ENCODE results near the gene SEC16A. TPM values are rescaled to one million over a fixed set of nuclear protein-coding genes. Genes with fewer than 3 reads are reported as not detected.

SEC16A gene
- total RNA-seq, 1 donor from 2014 or later = 78.8 TPM

GRCh38 chr9:136395020-136395340, 87.9 kb downstream of the SEC16A start:
- Mint-ChIP-seq H3K27ac (no peak overlapping the region), H3K4me3 (no peak overlapping the region), H3K36me3 (ENCODE audit: low read depth) (peaks cover 68% of the 10 kb centered on the region), H3K27me3 (no peaks in the 10 kb centered on the region), H3K4me1 (peaks cover 13% of the 10 kb centered on the region), H3K9me3 (no peaks in the 10 kb centered on the region)
- intact Hi-C loops (cut with micrococcal nuclease) = no loop called here
- TF ChIP-seq CTCF (IDR thresholded peaks at IDR 0.05) = no peak
- ATAC-seq (ENCODE audit: low read depth) = no peak
- POLR2A ChIA-PET = no interaction called here
- CTCF ChIA-PET = no interaction called here
- DNase-seq = no peak

GRCh38 chr9:136394312-136395019, 88.4 kb downstream of the SEC16A start:
- ChIA-PET POLR2A (no interaction called here), CTCF (no interaction called here)
- Mint-ChIP-seq H3K27ac (no peak overlapping the region), H3K27me3 (no peaks in the 10 kb centered on the region), H3K36me3 (ENCODE audit: low read depth) (peaks cover 73% of the 10 kb centered on the region), H3K4me3 (no peak overlapping the region), H3K4me1 (peaks cover 13% of the 10 kb centered on the region), H3K9me3 (no peaks in the 10 kb centered on the region)
- TF ChIP-seq CTCF (IDR thresholded peaks at IDR 0.05) = no peak
- ATAC-seq (ENCODE audit: low read depth) = no peak
- intact Hi-C loops (cut with micrococcal nuclease) = no loop called here
- no peak for DNase-seq

- no peak for ATAC-seq (ENCODE audit: low read depth)
- Mint-ChIP-seq H3K36me3 (ENCODE audit: low read depth) (peaks cover 77% of the 10 kb centered on the region), H3K4me1 (peaks cover 4% of the 10 kb centered on the region), H3K27ac (no peak overlapping the region), H3K9me3 (no peaks in the 10 kb centered on the region), H3K4me3 (no peak overlapping the region), H3K27me3 (no peaks in the 10 kb centered on the region)
- intact Hi-C loops (cut with micrococcal nuclease) = no loop called here
- ChIA-PET CTCF (no interaction called here), POLR2A (no interaction called here)
- no peak for DNase-seq
- no peak for TF ChIP-seq CTCF (IDR thresholded peaks at IDR 0.05)
Observed at GRCh38 chr9:136393531-136393930, 89.3 kb downstream of the SEC16A start.

GRCh38 chr9:136392538-136393449, 90.0 kb downstream of the SEC16A start:
- Mint-ChIP-seq H3K4me1 (no peaks in the 10 kb centered on the region), H3K36me3 (ENCODE audit: low read depth) (peaks cover 78% of the 10 kb centered on the region), H3K9me3 (no peaks in the 10 kb centered on the region), H3K27ac (no peak overlapping the region), H3K4me3 (no peak overlapping the region), H3K27me3 (no peaks in the 10 kb centered on the region)
- ChIA-PET CTCF (interaction anchor here (0.8 kb wide), 1 partner anchor 26 kb away, joined by 3 read pairs; no protein-coding TSS in a partner anchor), POLR2A (interaction anchor here (0.6 kb wide), 1 partner anchor 295 kb away, joined by 3 read pairs; no protein-coding TSS in a partner anchor)
- DNase-seq = no peak
- intact Hi-C loops (cut with micrococcal nuclease) = no loop called here
- no peak for ATAC-seq (ENCODE audit: low read depth)
- TF ChIP-seq CTCF (IDR thresholded peaks at IDR 0.05) = no peak

Data from activated B cell treated with CpG ODN at 0.5 μM for 24 hours (primary cell).